ENCODE measurements around the gene HYCC2.

Gene HYCC2

GRCh38 chr2:201093573-201093972 lies 22.1 kb upstream of the HYCC2 start:
- no peak for ATAC-seq
- TF ChIP-seq ZNF70 (CRISPR knock-in tag; IDR thresholded peaks at IDR 0.05), result no peak
- TF ChIP-seq GLIS3 (CRISPR knock-in tag; IDR thresholded peaks at IDR 0.05), result no peak
- TF ChIP-seq ARNTL (CRISPR knock-in tag; IDR thresholded peaks at IDR 0.05; ENCODE audit: borderline replicate concordance, low read depth), result no peak
- no peak for TF ChIP-seq ZC3H10 (CRISPR knock-in tag; IDR thresholded peaks at IDR 0.05)
- TF ChIP-seq CSRNP3 (CRISPR knock-in tag; IDR thresholded peaks at IDR 0.05), result no peak
- no peak for TF ChIP-seq OSR1 (CRISPR knock-in tag; IDR thresholded peaks at IDR 0.05)
- no peak for TF ChIP-seq ZFP30 (CRISPR knock-in tag; IDR thresholded peaks at IDR 0.05)
- TF ChIP-seq PATZ1 (CRISPR knock-in tag; IDR thresholded peaks at IDR 0.05; ENCODE audit: borderline replicate concordance), result no peak
- TF ChIP-seq ESRRG (CRISPR knock-in tag; IDR thresholded peaks at IDR 0.05), result no peak
- no peak for TF ChIP-seq BACH2 (CRISPR knock-in tag; IDR thresholded peaks at IDR 0.05; ENCODE audit: borderline replicate concordance)
- TF ChIP-seq CSDC2 (CRISPR knock-in tag; IDR thresholded peaks at IDR 0.05), result no peak
- TF ChIP-seq PPARA (CRISPR knock-in tag; IDR thresholded peaks at IDR 0.05; ENCODE audit: borderline replicate concordance), result no peak
- TF ChIP-seq TCF4 (CRISPR knock-in tag; IDR thresholded peaks at IDR 0.05; ENCODE audit: borderline replicate concordance), result no peak
- TF ChIP-seq TOX (CRISPR knock-in tag; IDR thresholded peaks at IDR 0.05; ENCODE audit: borderline replicate concordance), result no peak
- TF ChIP-seq POU6F1 (CRISPR knock-in tag; IDR thresholded peaks at IDR 0.05; ENCODE audit: borderline replicate concordance, low read depth), result no peak
- TF ChIP-seq ZNF8 (CRISPR knock-in tag; IDR thresholded peaks at IDR 0.05), result no peak
- no peak for TF ChIP-seq SNAI2 (CRISPR knock-in tag; IDR thresholded peaks at IDR 0.05)
- no peak for TF ChIP-seq ZFP3 (CRISPR knock-in tag; IDR thresholded peaks at IDR 0.05)
- TF ChIP-seq RARB (CRISPR knock-in tag; IDR thresholded peaks at IDR 0.05), result no peak
- TF ChIP-seq ISL1 (CRISPR knock-in tag; IDR thresholded peaks at IDR 0.05), result no peak

GRCh38 chr2:201090574-201090973 lies 19.1 kb upstream of the HYCC2 start:
- TF ChIP-seq TCF4 (CRISPR knock-in tag; IDR thresholded peaks at IDR 0.05; ENCODE audit: borderline replicate concordance) (no peak), TOX (CRISPR knock-in tag; IDR thresholded peaks at IDR 0.05; ENCODE audit: borderline replicate concordance) (no peak), ZC3H10 (CRISPR knock-in tag; IDR thresholded peaks at IDR 0.05) (no peak), CSRNP3 (CRISPR knock-in tag; IDR thresholded peaks at IDR 0.05) (no peak), ZFP30 (CRISPR knock-in tag; IDR thresholded peaks at IDR 0.05) (no peak), SNAI2 (CRISPR knock-in tag; IDR thresholded peaks at IDR 0.05) (no peak), ESRRG (CRISPR knock-in tag; IDR thresholded peaks at IDR 0.05) (no peak), BACH2 (CRISPR knock-in tag; IDR thresholded peaks at IDR 0.05; ENCODE audit: borderline replicate concordance) (no peak), PPARA (CRISPR knock-in tag; IDR thresholded peaks at IDR 0.05; ENCODE audit: borderline replicate concordance) (no peak)
- ATAC-seq, result no peak

GRCh38 chr2:201084863-201085262 lies 13.4 kb upstream of the HYCC2 start:
- peak; percentile 32; the same call in 1 of the 3 replicates for ATAC-seq
- TF ChIP-seq TCF4 (CRISPR knock-in tag; IDR thresholded peaks at IDR 0.05; ENCODE audit: borderline replicate concordance) (peak; percentile 80), GLIS3 (CRISPR knock-in tag; IDR thresholded peaks at IDR 0.05) (0 out of 2 replicates have a peak, but pooled peaks have one; percentile 5), ISL1 (CRISPR knock-in tag; IDR thresholded peaks at IDR 0.05) (peak; percentile 93), TSHZ2 (CRISPR knock-in tag; IDR thresholded peaks at IDR 0.05) (peak; percentile 85), ZFP3 (CRISPR knock-in tag; IDR thresholded peaks at IDR 0.05) (peak; percentile 61), ZFP30 (CRISPR knock-in tag; IDR thresholded peaks at IDR 0.05) (no peak), CSRNP3 (CRISPR knock-in tag; IDR thresholded peaks at IDR 0.05) (no peak), CREB5 (CRISPR knock-in tag; IDR thresholded peaks at IDR 0.05; ENCODE audit: low read depth) (peak; percentile 83), CSDC2 (CRISPR knock-in tag; IDR thresholded peaks at IDR 0.05) (no peak), PATZ1 (CRISPR knock-in tag; IDR thresholded peaks at IDR 0.05; ENCODE audit: borderline replicate concordance) (no peak), SNAI2 (CRISPR knock-in tag; IDR thresholded peaks at IDR 0.05) (no peak)
